Hepatocyte (in vitro differentiated cells): ENCODE data around the gene RNASEH2A. TPM values are rescaled to one million over a fixed set of nuclear protein-coding genes. Genes with fewer than 3 reads are reported as not detected.

Experiments used
- DNase-seq: peaks from one replicate; pipeline ENCODE4 v3.0.0-alpha.2; 2016; ENCODE audit warnings: low spot score
- H2AFZ ChIP-seq: fragments of 200-600 bp; sonication (generic); 2 replicates; pipeline ENCODE4 v1.6.0; 2016; ENCODE audit warnings: antibody characterized with exemption, mild to moderate bottlenecking
- H3K27ac ChIP-seq: fragments of 200-600 bp; sonication (generic); 2 replicates; pipeline ENCODE4 v1.5.1; 2016; ENCODE audit warnings: mild to moderate bottlenecking
- H3K27me3 ChIP-seq: fragments of 200-600 bp; sonication (generic); 2 replicates; pipeline ENCODE4 v1.6.1; 2016
- H3K36me3 ChIP-seq: fragments of 200-600 bp; sonication (generic); replicated peaks from 2 replicates; pipeline ENCODE4 v1.5.1; 2016; ENCODE audit warnings: low read depth; ENCODE audit not compliant: insufficient read depth
- H3K4me1 ChIP-seq: fragments of 200-600 bp; sonication (generic); 2 replicates; pipeline ENCODE4 v1.5.1; 2016; ENCODE audit warnings: mild to moderate bottlenecking, moderate library complexity; ENCODE audit not compliant: insufficient read depth
- H3K4me2 ChIP-seq: fragments of 200-600 bp; sonication (generic); 2 replicates; pipeline ENCODE4 v1.6.0; 2016
- H3K4me3 ChIP-seq: fragments of 200-600 bp; sonication (generic); 2 replicates; pipeline ENCODE4 v1.5.1; 2016; ENCODE audit warnings: mild to moderate bottlenecking
- H3K79me2 ChIP-seq: fragments of 200-600 bp; sonication (generic); 2 replicates; pipeline ENCODE4 v1.6.0; 2017; ENCODE audit warnings: mild to moderate bottlenecking
- H3K9me2 ChIP-seq: fragments of 200-600 bp; sonication (generic); replicated peaks from 2 replicates; pipeline ENCODE4 v1.6.0; 2017; ENCODE audit warnings: mild to moderate bottlenecking; ENCODE audit not compliant: insufficient read depth
- H3K9me3 ChIP-seq: fragments of 200-600 bp; sonication (generic); 2 replicates; pipeline ENCODE4 v1.5.1; 2016; ENCODE audit warnings: low read depth, mild to moderate bottlenecking
- H4K20me1 ChIP-seq: fragments of 200-600 bp; sonication (generic); 2 replicates; pipeline ENCODE4 v1.6.0; 2016; ENCODE audit warnings: mild to moderate bottlenecking; ENCODE audit not compliant: insufficient read depth, poor library complexity, severe bottlenecking
- CTCF ChIP-seq: fragments of 200-600 bp; sonication (generic); IDR thresholded peaks from 2 replicates; pipeline ENCODE4 v1.5.1; 2016; ENCODE audit warnings: antibody characterized with exemption, mild to moderate bottlenecking; ENCODE audit not compliant: poor library complexity
- EZH2 ChIP-seq: fragments of 200-600 bp; sonication (generic); IDR thresholded peaks from 2 replicates; pipeline ENCODE4 v1.6.1; 2016; ENCODE audit warnings: antibody characterized with exemption, mild to moderate bottlenecking, borderline replicate concordance
- EZH2phosphoT487 ChIP-seq: fragments of 200-600 bp; sonication (generic); IDR thresholded peaks from one replicate; pipeline ENCODE4 v1.6.1; 2018; ENCODE audit warnings: antibody characterized with exemption, mild to moderate bottlenecking, low read depth, moderate library complexity; ENCODE audit not compliant: unreplicated experiment, severe bottlenecking
- WGBS: methylation state at CpG from one replicate; pipeline ENCODE4 v1.1.6; 2016; ENCODE audit warnings: low lambda C conversion rate; ENCODE audit errors: missing lambda C conversion rate; 5-methylcytosine and 5-hydroxymethylcytosine counted together
- polyA plus RNA-seq: library from polyadenylated mRNA; unstranded; fragments of >200 nt; fragmentation: Nextera tagmentation; extraction: Ambion mirVana; gene quantifications from 2 replicates; pipeline ENCODE4 v1.2.1, GENCODE V29; 2016
- total RNA-seq: library from RNA; depleted of rRNA; stranded (reverse); fragments of >200 nt; gene quantifications from 2 replicates; pipeline ENCODE4 v1.2.3, GENCODE V29; 2014

RNASEH2A gene
- total and polyA plus RNA-seq, 2 experiments from 2014 or later: 9.3 to 25.7 TPM

GRCh38 chr19:12783849-12784393 lies 22.5 kb upstream of the RNASEH2A start:
- H3K4me3 ChIP-seq: no peak overlapping the region
- WGBS: 20% methylated on average over 15 of the region's 19 CpGs

DNA sequence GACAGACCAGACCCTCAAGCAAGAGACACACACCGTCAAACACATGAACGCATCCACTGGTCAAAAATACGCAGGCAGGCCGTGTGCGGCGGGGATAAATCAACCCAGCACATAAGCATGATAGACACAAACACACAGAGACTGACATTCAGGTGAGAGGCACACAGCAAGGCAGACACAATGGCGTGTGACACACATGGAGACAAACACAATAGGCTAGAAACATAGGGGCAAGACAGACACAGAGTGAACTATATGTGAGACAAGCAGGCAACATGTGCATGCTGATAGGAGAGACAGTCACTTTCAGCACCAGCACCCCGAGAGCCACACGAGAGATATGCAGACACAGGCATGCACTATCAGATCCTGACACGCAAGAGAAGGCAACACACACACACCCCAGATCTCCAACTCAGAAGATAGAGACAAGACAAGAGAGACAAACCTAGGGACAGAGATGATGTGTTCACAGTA lies 22.0 kb upstream of the RNASEH2A start:
- H3K4me1 ChIP-seq: peaks cover 74% of the 10 kb centered on the region
- H2AFZ ChIP-seq: no peak overlapping the region
- no peaks in the 10 kb centered on the region for H3K9me2 ChIP-seq
- no peaks in the 10 kb centered on the region for H3K79me2 ChIP-seq
- H3K4me3 ChIP-seq: no peak overlapping the region
- peak overlapping the region; percentile 99 for H3K27ac ChIP-seq
- H4K20me1 ChIP-seq: no peaks in the 10 kb centered on the region
- WGBS: 58% methylated on average over 10 of the region's 10 CpGs
- TF ChIP-seq EZH2phosphoT487 (no peak), CTCF (no peak), EZH2 (no peak)
- H3K36me3 ChIP-seq: no peaks in the 10 kb centered on the region
- DNase-seq: no peak
- H3K4me2 ChIP-seq: peak overlapping the region; percentile 98
- H3K27me3 ChIP-seq: no peaks in the 10 kb centered on the region
- no peaks in the 10 kb centered on the region for H3K9me3 ChIP-seq

More at GRCh38 chr19:12783849-12784393, 22.5 kb upstream of the RNASEH2A start:
- no peaks in the 10 kb centered on the region for H3K9me2 ChIP-seq
- TF ChIP-seq CTCF (no peak), EZH2 (no peak), EZH2phosphoT487 (no peak)
- no peaks in the 10 kb centered on the region for H3K79me2 ChIP-seq
- peak overlapping the region; percentile 98 for H3K4me2 ChIP-seq
- H4K20me1 ChIP-seq: no peaks in the 10 kb centered on the region
- peak; percentile 68 for DNase-seq
- H2AFZ ChIP-seq: no peak overlapping the region
- peaks cover 75% of the 10 kb centered on the region for H3K4me1 ChIP-seq
- H3K27ac ChIP-seq: peak overlapping the region; percentile 99
- no peaks in the 10 kb centered on the region for H3K9me3 ChIP-seq
- no peaks in the 10 kb centered on the region for H3K27me3 ChIP-seq
- H3K36me3 ChIP-seq: no peaks in the 10 kb centered on the region

DNA sequence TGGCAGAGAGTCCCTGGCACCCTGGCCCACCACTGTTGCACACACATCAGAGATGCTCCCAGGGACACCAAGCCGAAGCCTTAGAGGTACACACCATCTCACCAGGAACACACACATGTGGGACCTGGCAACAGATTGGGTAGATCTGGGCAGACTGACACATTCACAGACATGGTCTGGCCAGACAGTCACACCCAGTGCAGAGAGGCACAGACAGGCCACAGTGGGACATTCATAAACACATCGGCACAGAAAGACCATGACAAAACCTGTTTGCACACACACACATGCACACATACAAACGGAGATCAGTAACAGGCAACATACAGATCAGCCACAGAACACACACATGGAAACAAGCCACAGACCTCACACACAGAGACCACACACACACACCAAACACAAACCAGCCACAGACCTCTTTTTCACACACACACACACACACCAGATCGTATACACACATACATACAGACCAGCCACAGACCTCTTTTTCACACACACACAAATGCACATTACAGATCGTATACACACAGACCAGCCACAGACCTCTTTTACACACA lies 21.4 kb upstream of the RNASEH2A start:
- Histone ChIP-seq H3K4me1 (peaks cover 69% of the 10 kb centered on the region), H2AFZ (no peak overlapping the region)

More for the DNA sequence above, 21.4 kb upstream of the RNASEH2A start:
- H3K27ac ChIP-seq: peak overlapping the region; percentile 99
- no peaks in the 10 kb centered on the region for H3K79me2 ChIP-seq
- WGBS: 64% methylated on average over 5 of the region's 5 CpGs
- DNase-seq: no peak
- H3K36me3 ChIP-seq: no peaks in the 10 kb centered on the region
- H3K9me2 ChIP-seq: no peaks in the 10 kb centered on the region
- H3K4me2 ChIP-seq: peak overlapping the region; percentile 98
- H3K27me3 ChIP-seq: no peaks in the 10 kb centered on the region
- no peak overlapping the region for H3K4me3 ChIP-seq
- H4K20me1 ChIP-seq: no peaks in the 10 kb centered on the region
- TF ChIP-seq EZH2phosphoT487 (no peak), CTCF (no peak), EZH2 (no peak)
- H3K9me3 ChIP-seq: no peaks in the 10 kb centered on the region
